IPS-15b (cell line): ENCODE results near the gene ATP9B.

Experiments used
- H3K27me3 ChIP-seq: one replicate; pipeline ENCODE4 v1.6.1; 2013; ENCODE audit warnings: low read length; ENCODE audit not compliant: control insufficient read depth, insufficient read depth
- H3K36me3 ChIP-seq: one replicate; pipeline ENCODE4 v1.6.1; 2013; ENCODE audit warnings: low read length; ENCODE audit not compliant: control insufficient read depth, insufficient read depth
- H3K4me1 ChIP-seq: one replicate; pipeline ENCODE4 v1.6.1; 2013; ENCODE audit warnings: mild to moderate bottlenecking, low read length; ENCODE audit not compliant: control insufficient read depth, insufficient read depth
- H3K4me3 ChIP-seq: one replicate; pipeline ENCODE4 v1.5.1; 2013; ENCODE audit warnings: low read depth, low read length
- H3K9ac ChIP-seq: one replicate; pipeline ENCODE4 v1.6.1; 2013; ENCODE audit warnings: low read depth, mild to moderate bottlenecking, low read length
- H3K9me3 ChIP-seq: one replicate; pipeline ENCODE4 v1.6.1; 2013; ENCODE audit warnings: mild to moderate bottlenecking, low read length; ENCODE audit not compliant: control insufficient read depth, insufficient read depth

ATP9B gene

DNA sequence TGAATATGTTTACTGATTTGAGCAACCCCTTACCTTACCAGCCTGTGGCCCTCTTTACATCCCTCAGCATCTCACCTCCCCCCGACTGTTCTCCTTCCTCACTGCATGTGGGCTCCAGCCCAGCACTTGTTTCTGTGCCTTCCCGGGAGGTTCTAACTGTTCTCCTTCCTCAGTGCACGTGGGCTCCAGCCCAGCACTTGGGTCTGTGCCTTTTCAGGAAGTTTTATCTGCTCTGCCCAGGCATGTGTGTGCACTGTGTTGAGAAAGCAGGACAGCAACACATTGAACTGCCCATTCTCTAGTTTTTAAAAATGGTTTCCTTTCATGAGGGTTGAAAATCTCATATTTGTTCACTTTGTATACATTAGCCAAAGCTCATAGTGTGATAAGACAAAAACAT, 158.4 kb downstream of the ATP9B start:
- Histone ChIP-seq H3K9me3 (no peaks in the 10 kb centered on the region), H3K27me3 (no peaks in the 10 kb centered on the region), H3K4me3 (no peak overlapping the region), H3K9ac (no peak overlapping the region), H3K4me1 (no peaks in the 10 kb centered on the region), H3K36me3 (no peaks in the 10 kb centered on the region)

DNA sequence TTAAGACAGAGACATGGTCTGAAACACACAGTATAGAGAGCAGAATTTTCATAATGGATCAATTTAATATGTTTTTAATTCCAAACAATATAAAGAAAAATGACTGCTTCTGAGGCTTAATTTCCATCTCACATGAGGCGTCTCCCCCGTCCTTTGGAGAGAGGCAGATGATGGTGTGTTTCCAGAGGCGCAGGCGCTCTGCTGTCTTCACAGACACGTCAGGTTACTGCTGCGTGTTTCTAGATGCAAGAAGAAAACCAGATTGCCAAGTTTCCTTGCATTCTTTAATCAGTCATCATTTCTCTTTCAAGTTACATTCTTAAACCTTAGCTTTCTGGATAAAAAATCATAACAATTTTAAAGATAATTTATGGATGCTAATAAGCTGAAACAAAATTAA, 160.2 kb downstream of the ATP9B start:
- Histone ChIP-seq H3K36me3 (no peaks in the 10 kb centered on the region), H3K4me3 (no peak overlapping the region), H3K27me3 (no peaks in the 10 kb centered on the region), H3K9me3 (no peaks in the 10 kb centered on the region), H3K9ac (no peak overlapping the region), H3K4me1 (no peaks in the 10 kb centered on the region)

DNA sequence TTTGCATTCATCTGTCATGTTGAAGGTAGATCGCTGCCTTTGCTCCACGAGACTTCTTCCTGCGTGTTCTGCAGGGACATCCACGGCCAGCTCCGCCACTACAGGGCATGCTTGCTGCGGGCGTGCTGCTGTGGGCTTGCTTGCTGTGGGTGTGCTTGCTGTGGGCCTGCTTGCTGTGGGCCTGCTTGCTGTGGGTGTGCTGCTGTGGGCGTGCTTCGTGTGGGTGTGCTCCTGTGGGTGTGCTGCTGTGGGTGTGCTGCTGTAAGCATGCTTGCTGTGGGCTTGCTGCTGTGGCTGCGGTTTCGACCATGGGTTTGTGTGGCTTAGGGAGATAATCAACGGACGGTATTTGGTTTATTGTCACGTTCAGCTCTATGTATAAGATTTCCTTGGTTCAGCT, 165.2 kb downstream of the ATP9B start:
- no peaks in the 10 kb centered on the region for H3K4me1 ChIP-seq
- no peaks in the 10 kb centered on the region for H3K9me3 ChIP-seq
- no peaks in the 10 kb centered on the region for H3K36me3 ChIP-seq
- H3K9ac ChIP-seq: no peak overlapping the region
- no peaks in the 10 kb centered on the region for H3K27me3 ChIP-seq
- no peak overlapping the region for H3K4me3 ChIP-seq

DNA sequence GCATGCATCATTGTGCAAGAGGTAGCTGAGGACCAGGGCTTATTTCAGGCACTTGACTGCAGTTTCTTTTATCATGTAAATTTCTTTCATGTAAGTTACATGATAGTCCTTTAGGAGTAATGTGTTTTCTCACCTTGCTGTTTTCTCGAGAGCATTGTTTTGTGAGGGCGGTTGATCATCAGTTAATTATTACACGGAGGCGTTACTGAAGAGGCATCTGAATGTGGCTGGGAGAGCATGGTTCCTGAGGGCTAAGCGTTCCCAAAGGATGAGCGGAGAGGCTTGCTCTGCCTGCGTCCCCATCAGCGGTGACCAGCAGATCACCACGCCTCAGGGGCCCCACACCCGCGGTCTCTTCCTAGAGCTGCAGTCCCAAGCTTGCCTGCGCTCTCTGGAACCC, 170.4 kb downstream of the ATP9B start:
- no peaks in the 10 kb centered on the region for H3K36me3 ChIP-seq
- no peak overlapping the region for H3K4me3 ChIP-seq
- H3K9me3 ChIP-seq: no peaks in the 10 kb centered on the region
- no peak overlapping the region for H3K9ac ChIP-seq
- no peaks in the 10 kb centered on the region for H3K4me1 ChIP-seq
- H3K27me3 ChIP-seq: no peaks in the 10 kb centered on the region

DNA sequence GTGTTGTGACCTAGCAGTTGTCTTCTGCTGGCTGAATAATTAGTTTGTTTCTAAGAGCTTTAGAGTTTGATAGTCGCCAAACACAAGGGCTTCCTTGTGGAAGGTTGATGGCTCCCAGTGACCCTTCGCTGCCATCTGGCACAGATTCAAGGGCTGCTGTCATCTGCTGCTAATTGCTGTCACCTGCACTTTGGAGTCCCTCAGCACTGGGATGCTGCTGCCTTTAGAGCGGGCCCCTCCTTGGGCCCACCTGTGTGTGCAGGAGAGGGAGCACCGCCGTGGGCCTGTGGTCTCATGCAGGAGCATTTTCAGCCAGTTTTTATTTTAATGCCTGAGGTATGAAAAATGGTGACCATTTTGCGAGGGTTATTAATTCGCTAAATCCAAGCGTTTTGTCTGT, 172.6 kb downstream of the ATP9B start:
- no peaks in the 10 kb centered on the region for H3K4me1 ChIP-seq
- H3K9me3 ChIP-seq: no peaks in the 10 kb centered on the region
- no peaks in the 10 kb centered on the region for H3K27me3 ChIP-seq
- H3K36me3 ChIP-seq: no peaks in the 10 kb centered on the region
- no peak overlapping the region for H3K4me3 ChIP-seq
- no peak overlapping the region for H3K9ac ChIP-seq

- Histone ChIP-seq H3K27me3 (no peaks in the 10 kb centered on the region), H3K4me1 (no peaks in the 10 kb centered on the region), H3K4me3 (no peak overlapping the region), H3K36me3 (no peaks in the 10 kb centered on the region), H3K9ac (no peak overlapping the region), H3K9me3 (no peaks in the 10 kb centered on the region)
These were observed 173.1 kb downstream of the ATP9B start for GRCh38 chr18:79242246-79242645.

- no peaks in the 10 kb centered on the region for H3K27me3 ChIP-seq
- no peak overlapping the region for H3K9ac ChIP-seq
- no peaks in the 10 kb centered on the region for H3K4me1 ChIP-seq
- no peaks in the 10 kb centered on the region for H3K9me3 ChIP-seq
- H3K36me3 ChIP-seq: no peaks in the 10 kb centered on the region
- H3K4me3 ChIP-seq: no peak overlapping the region
These were observed 176.4 kb downstream of the ATP9B start for GRCh38 chr18:79245517-79246001.

DNA sequence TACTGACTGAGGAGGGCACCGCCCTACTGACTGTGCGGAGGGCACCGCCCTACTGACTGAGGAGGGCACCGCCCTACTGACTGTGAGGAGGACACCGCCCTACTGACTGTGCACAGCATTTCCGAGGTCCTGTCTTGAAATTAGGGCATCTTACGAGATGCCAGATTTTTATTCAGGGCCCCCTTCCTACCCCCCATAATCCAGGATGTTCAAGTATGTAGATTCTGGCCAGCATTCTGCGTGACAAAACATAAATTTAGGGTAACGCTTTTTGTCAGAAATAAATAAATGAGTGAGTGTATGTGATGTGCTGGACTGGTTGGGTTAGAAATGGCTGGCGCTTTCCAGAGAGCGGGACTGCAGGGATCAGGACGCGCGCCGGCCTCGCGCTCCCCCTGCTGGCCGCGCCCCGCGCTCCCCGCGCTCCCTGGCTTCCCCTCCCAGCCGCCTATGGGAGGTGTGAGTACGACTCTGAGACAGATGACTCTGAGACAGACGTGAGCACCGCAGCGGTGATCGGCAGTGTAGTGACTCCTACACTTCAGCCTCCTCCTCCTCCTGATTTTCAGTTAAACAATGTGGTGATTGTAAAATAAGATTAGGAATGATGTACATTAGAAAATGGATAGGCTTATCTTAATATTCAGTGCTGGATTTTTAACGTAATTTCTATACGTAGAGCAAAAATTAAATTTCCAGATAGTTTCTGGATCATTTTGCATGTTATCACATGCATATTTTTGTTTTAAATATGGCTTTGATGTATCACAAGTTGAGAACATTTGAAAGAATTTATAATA, 177.3 kb downstream of the ATP9B start:
- H3K36me3 ChIP-seq: no peaks in the 10 kb centered on the region
- H3K4me3 ChIP-seq: no peak overlapping the region
- H3K4me1 ChIP-seq: no peaks in the 10 kb centered on the region
- H3K27me3 ChIP-seq: no peaks in the 10 kb centered on the region
- no peak overlapping the region for H3K9ac ChIP-seq
- no peaks in the 10 kb centered on the region for H3K9me3 ChIP-seq

DNA sequence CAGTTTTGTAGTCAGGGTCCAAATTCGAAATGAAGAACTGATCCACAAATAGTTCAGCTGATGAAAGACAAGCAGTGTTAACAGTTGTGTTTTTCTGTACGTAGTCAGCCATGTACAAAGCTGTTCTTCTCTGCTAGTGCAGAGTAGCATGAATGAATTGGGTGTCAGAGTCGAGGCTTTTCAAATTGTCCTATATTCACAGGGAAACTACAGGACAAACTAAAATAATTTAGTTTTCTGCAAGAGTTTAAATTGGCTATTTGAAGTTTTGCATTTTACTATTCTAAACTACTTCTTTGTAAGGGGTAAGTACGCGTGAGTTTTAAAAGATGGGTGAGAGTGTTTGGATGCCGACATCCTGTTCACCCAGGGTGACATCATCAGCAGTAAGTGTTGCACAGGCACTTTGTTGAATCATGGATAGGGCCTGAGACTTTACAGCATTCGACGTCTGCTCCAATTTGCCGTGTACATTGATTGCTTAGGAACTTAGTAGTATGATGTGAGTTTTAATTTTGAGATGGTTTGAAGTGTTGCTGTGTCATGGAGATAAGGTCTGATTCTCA, 179.4 kb downstream of the ATP9B start:
- H3K9me3 ChIP-seq: no peaks in the 10 kb centered on the region
- no peak overlapping the region for H3K9ac ChIP-seq
- H3K4me3 ChIP-seq: no peak overlapping the region
- H3K36me3 ChIP-seq: no peaks in the 10 kb centered on the region
- H3K27me3 ChIP-seq: no peaks in the 10 kb centered on the region
- H3K4me1 ChIP-seq: no peaks in the 10 kb centered on the region

GRCh38 chr18:79250301-79250981, 181.2 kb downstream of the ATP9B start:
- H3K4me3 ChIP-seq: no peak overlapping the region
- H3K4me1 ChIP-seq: no peaks in the 10 kb centered on the region
- no peaks in the 10 kb centered on the region for H3K36me3 ChIP-seq
- H3K27me3 ChIP-seq: no peaks in the 10 kb centered on the region
- no peaks in the 10 kb centered on the region for H3K9me3 ChIP-seq
- no peak overlapping the region for H3K9ac ChIP-seq

DNA sequence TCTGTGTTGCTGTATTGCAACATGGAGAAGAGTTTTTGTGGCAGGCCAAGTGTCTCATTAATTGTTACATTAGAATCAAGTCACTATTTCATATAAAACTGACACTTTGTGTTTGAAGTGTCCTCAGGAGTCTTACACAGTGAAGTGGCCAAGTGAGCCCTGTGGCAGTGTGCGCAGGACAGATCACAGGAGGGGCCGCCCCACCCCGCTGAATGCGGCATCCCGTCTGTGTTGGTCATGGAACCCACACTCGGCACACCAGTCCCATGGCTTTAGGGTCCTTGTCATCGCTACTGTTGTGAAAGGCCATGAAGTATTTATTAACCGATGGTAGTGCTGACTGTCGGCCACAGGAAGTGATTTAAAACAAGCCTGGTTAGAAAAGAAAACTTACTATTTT, 181.8 kb downstream of the ATP9B start:
- no peaks in the 10 kb centered on the region for H3K4me1 ChIP-seq
- no peak overlapping the region for H3K9ac ChIP-seq
- no peak overlapping the region for H3K4me3 ChIP-seq
- H3K9me3 ChIP-seq: no peaks in the 10 kb centered on the region
- H3K27me3 ChIP-seq: no peaks in the 10 kb centered on the region
- H3K36me3 ChIP-seq: no peaks in the 10 kb centered on the region
